HG03139 (cell line): Measurements from ENCODE around the gene RRBP1.
"Not testable (repeated sequence)": the region's sequence is repeated elsewhere in the genome, so short reads cannot be mapped to it uniquely, and the experiment has no call there.

Experiments used
- ATAC-seq: cut with Tn5 transposase; IDR thresholded peaks from one replicate; pipeline ENCODE4 v1.9.1; 2021; ENCODE audit not compliant: unreplicated experiment

Gene RRBP1

GRCh38 chr20:17708675-17709360 is 26.8 kb upstream of the RRBP1 start:
- no peak for ATAC-seq

GRCh38 chr20:17707951-17708350 is 25.9 kb upstream of the RRBP1 start:
- ATAC-seq: not testable (repeated sequence)

GRCh38 chr20:17706632-17707031 is 24.6 kb upstream of the RRBP1 start:
- no peak for ATAC-seq

- no peak for ATAC-seq
Observed at GRCh38 chr20:17705916-17706315, 23.9 kb upstream of the RRBP1 start.

GRCh38 chr20:17704589-17705317 is 22.7 kb upstream of the RRBP1 start:
- ATAC-seq: no peak

GRCh38 chr20:17701826-17702225 is 19.8 kb upstream of the RRBP1 start:
- no peak for ATAC-seq

- ATAC-seq: no peak
Observed at GRCh38 chr20:17700637-17701036, 18.6 kb upstream of the RRBP1 start.

- ATAC-seq: no peak
Observed at GRCh38 chr20:17699931-17700351, 17.9 kb upstream of the RRBP1 start, which contains the start of gene BANF2. BANF2 (plus strand) TSS chr20:17699966; CDS start chr20:17725026, 25,060 bp downstream.

- ATAC-seq: no peak
Observed at GRCh38 chr20:17698384-17698783, 16.3 kb upstream of the RRBP1 start.

GRCh38 chr20:17697171-17697570 is 15.1 kb upstream of the RRBP1 start:
- no peak for ATAC-seq

- no peak for ATAC-seq
Observed at GRCh38 chr20:17696287-17696686, 14.2 kb upstream of the RRBP1 start.

- no peak for ATAC-seq
Observed at GRCh38 chr20:17694767-17695166, 12.7 kb upstream of the RRBP1 start.

- ATAC-seq: no peak
Observed at GRCh38 chr20:17693444-17694001, 11.5 kb upstream of the RRBP1 start.

- ATAC-seq: no peak
Observed at GRCh38 chr20:17691758-17692157, 9.7 kb upstream of the RRBP1 start.

- no peak for ATAC-seq
Observed at GRCh38 chr20:17690144-17690543, 8.1 kb upstream of the RRBP1 start.

GRCh38 chr20:17688965-17689364 is 6.9 kb upstream of the RRBP1 start:
- ATAC-seq: no peak

- no peak for ATAC-seq
Observed at GRCh38 chr20:17687800-17688199, 5.8 kb upstream of the RRBP1 start.

GRCh38 chr20:17685168-17685567 is 3.1 kb upstream of the RRBP1 start:
- ATAC-seq: no peak

GRCh38 chr20:17684077-17684888 is 2.2 kb upstream of the RRBP1 start:
- ATAC-seq: no peak

GRCh38 chr20:17683218-17684076 is 1.4 kb upstream of the RRBP1 start:
- ATAC-seq: no peak

GRCh38 chr20:17682889-17683198 is 802 bp upstream of the RRBP1 start:
- no peak for ATAC-seq
